ENCODE measurements around the gene ULK3.

ULK3 gene

DNA sequence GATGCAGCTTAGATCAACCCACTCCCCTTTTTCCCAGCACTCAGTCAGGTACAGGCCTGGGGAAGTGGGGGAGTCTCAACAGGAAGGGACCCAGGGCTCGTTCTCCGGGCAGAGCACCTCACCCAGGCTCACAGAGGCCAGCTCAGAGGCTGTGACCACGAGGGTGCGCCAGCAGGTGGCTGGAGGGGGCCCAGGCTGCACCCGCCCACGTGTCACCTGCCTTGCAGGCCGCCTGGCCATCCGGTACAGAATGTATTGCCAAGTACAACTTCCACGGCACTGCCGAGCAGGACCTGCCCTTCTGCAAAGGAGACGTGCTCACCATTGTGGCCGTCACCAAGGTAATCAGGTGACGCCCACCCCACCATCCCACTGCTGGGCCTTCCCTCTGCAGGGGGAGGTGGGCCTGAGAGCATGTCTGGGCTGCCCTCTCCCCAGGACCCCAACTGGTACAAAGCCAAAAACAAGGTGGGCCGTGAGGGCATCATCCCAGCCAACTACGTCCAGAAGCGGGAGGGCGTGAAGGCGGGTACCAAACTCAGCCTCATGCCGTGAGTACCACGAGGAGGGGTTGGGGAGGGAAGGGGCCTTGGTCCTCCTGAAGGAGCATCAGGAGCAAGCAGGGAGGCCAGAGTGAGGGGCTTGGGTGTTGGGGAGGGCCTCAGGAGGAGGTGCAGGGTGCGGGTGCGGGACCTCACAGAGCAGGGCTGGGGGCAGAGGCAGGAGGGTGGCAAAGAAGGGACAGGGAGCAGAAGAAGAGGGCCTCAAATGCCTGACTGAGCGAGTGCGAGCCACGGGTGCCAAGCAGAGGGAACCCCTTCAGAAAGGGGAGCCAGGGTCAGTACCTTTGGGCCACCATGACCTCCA is 44.3 kb downstream of the ULK3 start:
- no peak for DNase-seq

DNA sequence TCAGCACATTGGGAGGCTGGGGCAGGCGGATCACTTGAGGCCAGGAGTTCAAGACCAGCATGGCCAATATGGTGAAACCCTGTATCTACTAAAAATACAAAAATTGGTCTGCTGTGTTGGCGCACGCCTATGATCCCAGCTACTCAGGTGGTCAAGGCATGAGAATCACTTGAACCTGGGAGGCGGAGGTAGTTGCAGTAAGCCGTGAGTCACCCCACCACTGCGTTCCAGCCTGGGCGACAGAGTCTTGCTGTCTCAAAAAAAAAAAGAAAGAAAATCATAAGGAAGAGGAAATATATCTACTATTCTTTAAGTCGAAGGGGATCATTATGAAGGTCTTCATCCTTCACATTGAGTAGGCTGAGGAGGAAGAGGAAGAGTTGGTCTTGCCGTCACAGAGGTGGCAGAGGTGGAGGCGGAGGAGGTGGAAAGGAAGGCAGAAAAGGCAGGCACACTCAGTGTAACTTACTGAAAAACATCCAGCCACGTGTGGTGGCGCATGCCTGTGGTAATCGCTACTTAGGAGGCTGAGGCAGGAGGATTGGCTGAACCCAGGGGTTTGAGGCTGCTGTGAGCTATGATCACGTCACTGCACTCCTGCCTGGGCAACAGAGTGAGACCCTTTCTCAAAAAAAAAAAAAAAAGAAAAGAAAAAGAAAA is 46.9 kb downstream of the ULK3 start:
- DNase-seq = no peak

DNA sequence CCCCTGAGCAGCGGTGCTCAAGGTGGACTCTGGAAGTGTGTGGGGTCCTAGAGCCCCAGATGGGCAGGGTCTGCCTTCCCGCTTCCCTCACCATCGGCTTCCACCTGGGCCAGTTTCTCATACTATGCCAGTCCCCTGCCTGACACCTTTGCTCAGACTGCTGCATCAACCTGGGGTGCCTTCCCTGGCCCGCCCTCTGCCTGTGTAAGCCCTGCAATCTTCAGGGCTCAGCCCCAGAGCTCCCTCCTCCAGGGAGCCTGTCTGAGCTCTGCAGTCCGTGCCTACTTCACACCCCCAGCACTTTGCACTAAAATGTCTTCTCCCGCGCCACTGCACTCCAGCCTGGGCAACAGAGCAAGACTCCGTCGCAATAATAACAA is 48.0 kb downstream of the ULK3 start:
- DNase-seq = no peak

DNA sequence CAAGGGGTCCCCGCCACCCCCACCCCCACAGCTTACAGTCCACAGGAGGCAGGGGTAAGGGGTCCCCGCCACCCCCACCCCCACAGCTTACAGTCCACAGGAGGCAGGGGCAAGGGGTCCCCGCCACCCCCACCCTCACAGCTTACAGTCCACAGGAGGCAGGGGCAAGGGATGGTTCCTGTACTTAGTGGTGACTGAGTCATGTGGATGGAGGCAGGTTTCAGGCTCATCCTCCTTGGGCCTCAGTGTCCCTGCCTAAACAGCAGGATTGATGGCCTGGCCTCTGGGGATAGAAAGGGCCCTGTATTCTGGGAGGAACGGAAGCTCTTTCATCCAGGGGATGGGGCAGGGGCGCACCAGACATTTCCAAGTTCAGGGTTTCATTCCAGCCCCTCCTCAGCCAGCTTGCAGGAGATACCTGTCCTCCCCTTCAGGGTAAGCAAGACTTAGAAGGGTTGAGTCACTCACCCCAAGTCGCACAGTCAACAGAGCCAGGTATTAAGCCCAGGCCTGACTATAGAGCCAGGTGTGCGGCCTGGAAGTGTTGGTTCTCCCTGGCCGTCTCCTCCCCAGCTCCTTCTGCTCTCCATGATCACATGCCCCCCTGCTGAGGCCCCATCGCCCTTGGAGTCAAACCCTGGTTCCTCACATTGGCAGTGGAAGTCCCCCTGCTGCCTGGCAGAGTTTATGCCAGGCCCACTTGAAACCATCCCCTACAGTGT is 48.5 kb downstream of the ULK3 start:
- no peak for DNase-seq

DNA sequence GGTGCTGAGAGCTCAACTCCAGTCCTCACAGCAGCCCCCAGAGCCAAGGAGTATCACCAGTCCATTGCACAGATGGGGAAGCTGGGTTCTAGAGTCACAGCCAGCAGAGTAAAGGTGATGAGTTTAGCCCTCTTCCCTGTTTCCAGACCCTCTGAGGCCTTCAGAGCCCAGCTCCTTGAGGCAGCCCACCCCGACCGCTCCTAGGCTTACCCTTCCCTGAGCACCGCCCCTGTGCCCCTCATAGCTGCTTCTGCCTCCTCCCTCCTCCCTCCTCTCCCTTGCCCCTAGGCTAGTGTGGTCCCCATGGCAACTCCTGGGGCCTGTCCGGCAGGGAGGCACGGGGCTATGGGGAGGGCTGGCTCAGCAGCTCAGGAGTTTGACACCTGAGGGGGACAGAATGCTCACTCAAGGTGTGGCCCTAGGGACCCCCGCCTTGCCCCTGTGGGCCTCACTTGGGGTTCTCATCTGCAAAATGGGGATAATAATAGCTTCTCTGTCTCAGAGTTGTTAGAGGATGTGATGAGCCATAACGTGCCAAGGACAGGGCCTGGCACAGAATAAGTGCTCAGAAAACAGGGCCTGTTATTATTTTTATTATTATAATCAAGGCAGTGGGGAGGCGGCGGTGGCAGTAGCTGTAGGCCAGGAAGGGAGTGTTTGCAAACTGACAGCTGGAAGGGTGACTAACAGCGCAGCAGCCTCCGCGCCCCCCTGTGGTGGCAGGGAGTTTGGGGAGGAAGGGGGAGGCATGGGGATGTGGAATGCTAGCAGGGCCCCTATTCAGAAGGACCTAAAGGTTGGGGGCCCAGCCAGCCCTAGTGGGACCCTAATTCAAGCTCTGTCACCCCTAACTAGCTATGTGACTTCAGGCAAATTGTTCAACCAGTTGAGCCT is 49.6 kb downstream of the ULK3 start:
- no peak for DNase-seq

DNA sequence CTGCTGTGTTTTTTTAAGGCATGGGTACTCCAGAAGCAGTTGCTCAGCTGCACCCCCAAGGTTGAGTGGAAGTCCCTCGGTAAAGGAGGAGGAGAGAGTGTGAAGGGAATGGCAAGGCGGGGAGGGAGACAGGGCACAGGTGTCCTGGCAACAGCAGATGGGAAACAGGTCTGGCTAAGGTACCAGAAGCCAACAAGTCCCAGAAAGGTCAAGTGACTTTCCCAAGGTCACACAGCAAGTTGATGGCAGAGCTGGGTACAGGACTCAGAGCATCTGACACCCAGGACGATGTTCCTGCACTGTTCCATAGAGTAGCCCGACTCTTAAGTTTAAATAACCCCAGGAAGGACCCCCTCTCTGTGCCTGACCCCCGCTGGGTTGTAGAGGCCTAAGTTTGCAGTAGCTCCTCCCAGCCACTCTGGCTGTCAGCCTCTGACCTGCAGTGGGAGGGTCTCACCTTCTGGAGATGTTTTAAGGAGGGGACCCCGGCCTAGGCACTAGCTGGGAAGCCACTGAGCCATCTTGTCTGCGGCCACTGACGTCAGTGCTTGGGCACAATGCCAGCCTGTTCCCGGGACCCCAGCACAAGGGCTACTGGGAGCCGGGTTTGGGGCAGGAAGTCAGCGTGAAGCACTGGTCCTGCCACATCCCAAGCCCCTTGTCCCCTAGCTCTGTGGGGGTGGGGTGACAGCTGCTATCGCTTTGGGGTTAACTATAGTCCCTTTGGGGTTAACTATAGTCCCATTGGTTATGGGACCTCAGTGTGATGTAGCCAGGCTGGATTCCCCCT is 50.5 kb downstream of the ULK3 start:
- no peak for DNase-seq

DNA sequence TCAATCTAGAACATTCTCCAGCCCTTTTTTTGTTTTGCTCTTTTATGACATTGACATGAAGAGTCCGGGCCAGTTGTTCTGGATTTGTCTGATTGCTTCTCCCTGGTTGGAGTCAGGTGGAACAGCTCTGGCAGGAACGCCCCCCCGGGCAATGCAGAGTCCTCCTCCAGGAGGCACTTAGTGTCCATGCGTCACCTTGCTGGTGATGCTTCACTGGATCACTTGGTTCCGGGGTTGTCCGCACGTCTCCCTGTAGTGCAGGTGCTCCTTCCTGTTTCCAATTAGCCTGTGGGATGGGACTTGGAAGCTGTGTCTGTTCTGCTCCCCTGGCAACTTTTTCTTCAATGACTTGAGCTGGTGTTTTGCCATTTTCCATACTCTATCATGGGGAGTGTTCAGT is 51.3 kb downstream of the ULK3 start:
- DNase-seq = no peak

DNA sequence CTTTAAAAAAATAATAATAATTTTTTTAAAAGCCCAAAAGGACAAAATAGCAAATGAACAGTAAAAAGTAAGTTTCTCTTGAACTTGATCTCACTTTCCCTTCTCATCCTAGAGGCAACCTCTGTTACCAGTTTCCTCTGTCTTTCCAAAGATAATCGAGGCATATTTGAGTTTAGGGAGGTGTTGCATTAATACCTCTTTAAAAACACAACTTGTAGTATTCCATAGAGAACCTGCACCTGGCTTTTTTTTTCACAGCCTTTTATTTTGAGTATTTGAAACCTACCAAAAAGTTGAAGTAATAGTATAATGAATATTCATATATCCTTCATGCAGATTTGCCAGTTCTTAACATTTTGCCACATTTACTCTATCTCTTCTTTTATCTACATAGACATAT is 51.9 kb downstream of the ULK3 start:
- DNase-seq = no peak

DNA sequence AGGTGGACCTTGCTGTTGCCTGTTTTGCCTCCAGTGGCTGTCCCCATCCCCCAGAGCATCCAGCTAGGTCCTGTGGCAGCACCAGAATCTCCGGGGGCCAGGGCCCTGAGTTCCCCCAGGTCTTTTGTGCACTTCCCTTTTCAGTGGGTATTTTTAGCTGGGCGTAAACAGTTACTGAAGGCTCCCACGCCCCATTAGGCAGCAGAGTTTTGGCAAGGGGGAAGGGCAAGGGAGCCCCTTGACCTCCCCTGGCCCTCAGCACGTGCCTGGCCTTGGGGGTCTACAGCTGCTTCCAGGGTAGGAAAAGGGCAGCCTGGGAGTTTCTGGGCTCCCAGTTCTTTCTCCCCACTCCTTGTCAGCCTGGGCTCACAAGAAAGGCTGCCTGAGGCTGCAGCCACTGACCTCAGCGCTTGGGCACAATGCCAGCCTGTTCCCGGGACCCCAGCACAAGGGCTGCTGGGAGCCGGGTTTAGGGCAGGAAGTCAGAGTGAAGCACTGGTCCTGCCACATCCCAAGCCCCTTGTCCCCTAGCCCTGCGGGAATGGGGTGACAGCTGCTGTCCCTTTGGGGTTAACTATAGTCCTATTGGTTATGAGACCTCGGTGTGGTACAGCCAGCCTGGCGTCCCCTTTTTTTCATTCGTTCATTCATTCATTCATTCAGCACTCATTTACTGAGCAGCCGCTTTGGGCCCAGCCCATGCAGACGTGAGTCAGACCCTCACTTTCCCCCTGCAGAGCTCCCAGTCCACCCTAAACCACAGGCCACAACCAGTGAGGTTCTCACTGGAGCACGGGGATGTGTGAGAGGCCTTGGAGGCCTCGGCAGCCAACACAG is 52.7 kb downstream of the ULK3 start:
- no peak for DNase-seq

DNA sequence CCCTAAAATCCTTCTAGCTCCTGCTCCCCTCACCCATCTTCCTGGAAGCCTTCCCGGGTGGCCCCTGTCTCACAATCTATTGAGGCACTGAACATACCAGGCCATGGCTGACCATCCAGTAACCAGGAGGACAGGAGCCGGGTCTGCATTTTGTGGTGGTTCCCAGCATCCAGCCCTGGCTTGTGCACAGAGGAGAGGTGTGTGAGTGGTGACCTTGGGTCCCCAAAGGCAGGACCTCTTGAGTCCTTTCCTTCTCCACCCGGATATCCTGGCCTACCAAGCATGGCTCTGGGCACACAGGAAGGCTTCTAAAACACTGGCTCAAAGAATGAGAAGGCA is 53.2 kb downstream of the ULK3 start:
- no peak for DNase-seq

DNA sequence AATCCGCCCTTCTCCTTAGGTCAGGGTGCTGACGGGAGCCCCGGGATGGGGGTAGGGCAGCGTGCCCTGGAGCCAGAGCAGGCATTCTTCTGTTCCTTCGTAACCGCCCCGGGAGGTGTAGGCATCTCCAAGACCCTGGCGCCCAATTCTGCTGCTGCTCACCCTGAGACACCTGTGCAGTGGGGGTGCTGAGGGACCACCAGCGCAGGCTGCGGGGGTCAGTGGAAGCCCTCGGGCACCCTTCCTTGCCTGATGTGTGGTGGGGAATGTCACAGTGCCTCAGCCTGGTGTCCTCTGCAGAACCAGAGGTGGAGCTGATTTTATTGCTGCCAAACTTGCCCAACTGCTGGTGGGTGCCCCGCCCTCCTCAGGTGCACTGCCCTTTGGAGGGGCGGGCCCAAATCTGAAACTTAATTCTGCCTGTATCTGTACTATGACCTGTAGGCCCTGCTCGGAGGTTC is 53.8 kb downstream of the ULK3 start:
- no peak for DNase-seq

DNA sequence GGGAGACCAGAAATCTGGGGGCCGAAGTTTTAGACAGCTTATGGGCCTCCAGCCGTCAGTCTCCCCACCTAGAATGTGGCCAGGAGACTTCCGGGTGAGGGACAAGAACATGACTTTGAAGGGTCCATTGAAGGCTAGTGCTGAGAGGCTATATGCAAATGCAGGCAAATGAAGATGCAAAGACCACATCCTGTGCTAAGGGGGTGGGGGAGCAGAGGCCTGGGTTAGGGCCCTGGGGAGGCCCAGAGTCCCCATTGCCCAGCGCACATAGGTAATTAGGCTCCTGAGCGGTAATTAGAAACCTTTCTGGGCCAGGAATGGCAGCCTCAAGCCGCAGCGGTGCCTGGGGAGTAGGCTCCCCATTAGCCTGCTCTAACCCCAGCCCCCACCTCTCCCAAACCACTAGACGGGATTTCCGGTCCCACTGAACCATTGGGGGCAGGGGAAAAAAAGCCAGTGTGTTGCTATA is 54.2 kb downstream of the ULK3 start:
- DNase-seq = no peak

DNA sequence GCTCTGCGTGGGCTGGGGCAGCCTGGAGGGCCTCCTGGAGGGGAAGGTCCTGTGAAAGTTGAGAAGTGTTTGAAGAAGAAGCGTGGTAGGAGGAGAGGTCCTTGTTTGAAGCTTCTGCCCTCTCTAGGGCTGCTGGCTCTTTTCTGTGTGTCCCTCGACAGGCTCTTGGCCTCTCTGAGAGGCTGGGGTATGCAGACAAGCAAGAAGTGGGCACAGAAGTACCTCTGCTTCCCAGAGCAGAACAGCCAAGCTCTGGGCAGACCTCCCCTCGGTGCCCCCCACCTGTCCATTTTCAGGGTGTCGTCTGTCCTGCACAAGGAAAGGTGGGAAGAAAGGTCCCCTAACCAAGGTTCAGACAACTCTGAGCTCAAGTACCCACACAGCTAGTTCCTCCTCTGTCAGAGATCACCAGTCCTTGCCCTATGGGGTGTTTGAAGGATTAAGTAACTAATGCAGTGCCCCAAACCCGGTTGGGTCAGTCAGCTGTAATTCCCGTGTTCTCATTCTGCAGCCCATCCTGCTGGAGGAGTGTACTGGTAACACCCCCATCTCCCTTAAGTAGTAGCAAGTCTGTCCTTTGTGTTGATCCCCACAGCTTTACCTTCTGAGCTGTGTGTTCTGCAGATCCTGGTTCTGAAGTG is 54.8 kb downstream of the ULK3 start:
- no peak for DNase-seq

DNA sequence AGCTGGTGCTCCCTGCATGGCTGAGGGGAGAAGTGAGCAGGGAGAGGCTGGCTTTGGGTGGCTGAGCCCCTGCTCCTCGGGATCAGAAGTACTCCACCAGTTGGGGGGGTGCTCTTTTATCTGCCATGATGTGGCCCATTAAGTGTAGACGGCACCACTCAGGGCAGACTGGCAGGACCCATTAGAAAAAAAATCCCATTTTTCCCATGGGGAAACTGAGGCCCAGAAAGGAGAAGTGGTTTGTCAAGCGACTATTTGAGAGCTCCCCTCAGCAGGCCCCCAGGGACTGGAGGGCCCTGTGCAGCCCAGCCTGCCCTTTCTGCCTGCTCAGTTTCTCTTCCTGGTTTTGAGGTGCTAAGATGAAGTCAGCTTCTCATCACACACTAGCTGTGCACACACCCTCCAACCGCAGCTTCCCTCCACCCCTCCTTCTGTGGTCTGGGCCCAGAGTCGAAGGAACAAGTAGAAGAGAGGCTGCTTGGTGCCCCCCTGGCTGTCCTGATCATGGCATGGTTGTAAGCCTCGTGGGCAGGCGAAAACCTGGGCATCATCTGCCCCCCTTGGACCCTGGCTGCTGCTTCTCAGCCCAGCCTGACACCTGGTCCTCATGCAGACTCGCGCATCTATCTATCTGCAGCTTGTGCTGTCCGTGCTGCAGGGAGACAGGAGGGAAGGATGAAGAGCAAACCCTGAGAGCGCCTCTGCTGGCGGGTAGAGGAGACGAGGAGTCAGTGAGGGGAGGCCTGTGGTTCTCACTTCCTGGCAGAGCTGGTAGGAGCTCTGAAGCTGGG is 55.5 kb downstream of the ULK3 start:
- no peak for DNase-seq

DNA sequence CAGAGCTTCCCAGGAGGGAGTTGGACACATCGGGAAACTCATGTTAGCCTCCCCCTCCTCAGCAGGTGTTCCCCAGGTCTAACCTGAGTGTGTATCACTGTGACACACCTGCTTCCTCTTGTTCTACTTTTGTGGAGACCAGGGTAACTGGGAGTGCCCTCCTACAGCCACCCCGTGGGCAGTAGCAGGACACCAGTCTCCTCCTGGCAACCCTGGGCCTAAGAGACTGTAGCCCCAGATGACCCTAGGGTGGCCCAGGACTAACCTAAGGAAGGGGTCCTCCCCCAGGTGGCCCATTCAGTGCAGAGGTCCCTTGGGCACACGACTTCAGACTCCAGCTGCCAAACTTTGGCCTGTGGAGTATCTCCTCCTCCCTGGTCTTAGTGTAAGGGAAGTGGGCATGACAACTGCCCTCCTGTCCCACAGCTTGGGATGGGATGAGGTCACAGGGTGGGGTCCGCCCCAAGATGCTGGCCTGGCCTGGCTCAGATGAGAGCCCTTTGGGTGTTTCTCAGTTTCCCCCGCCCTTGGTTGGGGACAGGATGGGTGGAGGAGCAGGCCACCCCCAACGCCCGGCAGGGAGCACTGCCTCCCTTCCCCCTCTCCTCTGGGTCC is 56.3 kb downstream of the ULK3 start:
- no peak for DNase-seq

Measured in GOT3 (cell line).